Measurements from ENCODE around the gene SHH. TPM values are rescaled to one million over a fixed set of nuclear protein-coding genes. Genes with fewer than 3 reads are reported as not detected.

SHH gene
- total RNA-seq, 1 experiment from 2014 or later = 0.26 TPM

GRCh38 chr7:155815332-155816191, 3.3 kb upstream of the SHH start:
- CTCF ChIA-PET = interaction anchor here (0.5 to 3.2 kb wide), 8 partner anchors 11 to 791 kb away, joined by 3 to 14 read pairs (median 4); no protein-coding TSS in a partner anchor
- peak; percentile 90 for DNase-seq (ENCODE audit: low spot score)
- POLR2A ChIA-PET = no interaction called here
- H3K4me3 Mint-ChIP-seq = no peak overlapping the region
- ATAC-seq = peak; percentile 83
- no peaks in the 10 kb centered on the region for H3K9me3 Mint-ChIP-seq
- no peaks in the 10 kb centered on the region for H3K36me3 Mint-ChIP-seq
- H3K27me3 Mint-ChIP-seq (ENCODE audit: low read depth) = peaks cover 55% of the 10 kb centered on the region
- H3K4me1 Mint-ChIP-seq = peaks cover 35% of the 10 kb centered on the region
- H3K27ac Mint-ChIP-seq = no peak overlapping the region
- TF ChIP-seq, protein P1, sequence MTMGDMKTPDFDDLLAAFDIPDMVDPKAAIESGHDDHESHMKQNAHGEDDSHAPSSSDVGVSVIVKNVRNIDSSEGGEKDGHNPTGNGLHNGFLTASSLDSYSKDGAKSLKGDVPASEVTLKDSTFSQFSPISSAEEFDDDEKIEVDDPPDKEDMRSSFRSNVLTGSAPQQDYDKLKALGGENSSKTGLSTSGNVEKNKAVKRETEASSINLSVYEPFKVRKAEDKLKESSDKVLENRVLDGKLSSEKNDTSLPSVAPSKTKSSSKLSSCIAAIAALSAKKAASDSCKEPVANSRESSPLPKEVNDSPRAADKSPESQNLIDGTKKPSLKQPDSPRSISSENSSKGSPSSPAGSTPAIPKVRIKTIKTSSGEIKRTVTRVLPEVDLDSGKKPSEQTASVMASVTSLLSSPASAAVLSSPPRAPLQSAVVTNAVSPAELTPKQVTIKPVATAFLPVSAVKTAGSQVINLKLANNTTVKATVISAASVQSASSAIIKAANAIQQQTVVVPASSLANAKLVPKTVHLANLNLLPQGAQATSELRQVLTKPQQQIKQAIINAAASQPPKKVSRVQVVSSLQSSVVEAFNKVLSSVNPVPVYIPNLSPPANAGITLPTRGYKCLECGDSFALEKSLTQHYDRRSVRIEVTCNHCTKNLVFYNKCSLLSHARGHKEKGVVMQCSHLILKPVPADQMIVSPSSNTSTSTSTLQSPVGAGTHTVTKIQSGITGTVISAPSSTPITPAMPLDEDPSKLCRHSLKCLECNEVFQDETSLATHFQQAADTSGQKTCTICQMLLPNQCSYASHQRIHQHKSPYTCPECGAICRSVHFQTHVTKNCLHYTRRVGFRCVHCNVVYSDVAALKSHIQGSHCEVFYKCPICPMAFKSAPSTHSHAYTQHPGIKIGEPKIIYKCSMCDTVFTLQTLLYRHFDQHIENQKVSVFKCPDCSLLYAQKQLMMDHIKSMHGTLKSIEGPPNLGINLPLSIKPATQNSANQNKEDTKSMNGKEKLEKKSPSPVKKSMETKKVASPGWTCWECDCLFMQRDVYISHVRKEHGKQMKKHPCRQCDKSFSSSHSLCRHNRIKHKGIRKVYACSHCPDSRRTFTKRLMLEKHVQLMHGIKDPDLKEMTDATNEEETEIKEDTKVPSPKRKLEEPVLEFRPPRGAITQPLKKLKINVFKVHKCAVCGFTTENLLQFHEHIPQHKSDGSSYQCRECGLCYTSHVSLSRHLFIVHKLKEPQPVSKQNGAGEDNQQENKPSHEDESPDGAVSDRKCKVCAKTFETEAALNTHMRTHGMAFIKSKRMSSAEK (CRISPR knock-in tag; IDR thresholded peaks at IDR 0.05; ENCODE audit: borderline replicate concordance) = no peak
- TF ChIP-seq, protein P2, sequence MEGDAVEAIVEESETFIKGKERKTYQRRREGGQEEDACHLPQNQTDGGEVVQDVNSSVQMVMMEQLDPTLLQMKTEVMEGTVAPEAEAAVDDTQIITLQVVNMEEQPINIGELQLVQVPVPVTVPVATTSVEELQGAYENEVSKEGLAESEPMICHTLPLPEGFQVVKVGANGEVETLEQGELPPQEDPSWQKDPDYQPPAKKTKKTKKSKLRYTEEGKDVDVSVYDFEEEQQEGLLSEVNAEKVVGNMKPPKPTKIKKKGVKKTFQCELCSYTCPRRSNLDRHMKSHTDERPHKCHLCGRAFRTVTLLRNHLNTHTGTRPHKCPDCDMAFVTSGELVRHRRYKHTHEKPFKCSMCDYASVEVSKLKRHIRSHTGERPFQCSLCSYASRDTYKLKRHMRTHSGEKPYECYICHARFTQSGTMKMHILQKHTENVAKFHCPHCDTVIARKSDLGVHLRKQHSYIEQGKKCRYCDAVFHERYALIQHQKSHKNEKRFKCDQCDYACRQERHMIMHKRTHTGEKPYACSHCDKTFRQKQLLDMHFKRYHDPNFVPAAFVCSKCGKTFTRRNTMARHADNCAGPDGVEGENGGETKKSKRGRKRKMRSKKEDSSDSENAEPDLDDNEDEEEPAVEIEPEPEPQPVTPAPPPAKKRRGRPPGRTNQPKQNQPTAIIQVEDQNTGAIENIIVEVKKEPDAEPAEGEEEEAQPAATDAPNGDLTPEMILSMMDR (IDR thresholded peaks at IDR 0.05) = peak; percentile 76
- no peak for TF ChIP-seq ZNF121 (CRISPR knock-in tag; IDR thresholded peaks at IDR 0.05)
- TF ChIP-seq ZBTB43 (CRISPR knock-in tag; IDR thresholded peaks at IDR 0.05) = no peak

DNA sequence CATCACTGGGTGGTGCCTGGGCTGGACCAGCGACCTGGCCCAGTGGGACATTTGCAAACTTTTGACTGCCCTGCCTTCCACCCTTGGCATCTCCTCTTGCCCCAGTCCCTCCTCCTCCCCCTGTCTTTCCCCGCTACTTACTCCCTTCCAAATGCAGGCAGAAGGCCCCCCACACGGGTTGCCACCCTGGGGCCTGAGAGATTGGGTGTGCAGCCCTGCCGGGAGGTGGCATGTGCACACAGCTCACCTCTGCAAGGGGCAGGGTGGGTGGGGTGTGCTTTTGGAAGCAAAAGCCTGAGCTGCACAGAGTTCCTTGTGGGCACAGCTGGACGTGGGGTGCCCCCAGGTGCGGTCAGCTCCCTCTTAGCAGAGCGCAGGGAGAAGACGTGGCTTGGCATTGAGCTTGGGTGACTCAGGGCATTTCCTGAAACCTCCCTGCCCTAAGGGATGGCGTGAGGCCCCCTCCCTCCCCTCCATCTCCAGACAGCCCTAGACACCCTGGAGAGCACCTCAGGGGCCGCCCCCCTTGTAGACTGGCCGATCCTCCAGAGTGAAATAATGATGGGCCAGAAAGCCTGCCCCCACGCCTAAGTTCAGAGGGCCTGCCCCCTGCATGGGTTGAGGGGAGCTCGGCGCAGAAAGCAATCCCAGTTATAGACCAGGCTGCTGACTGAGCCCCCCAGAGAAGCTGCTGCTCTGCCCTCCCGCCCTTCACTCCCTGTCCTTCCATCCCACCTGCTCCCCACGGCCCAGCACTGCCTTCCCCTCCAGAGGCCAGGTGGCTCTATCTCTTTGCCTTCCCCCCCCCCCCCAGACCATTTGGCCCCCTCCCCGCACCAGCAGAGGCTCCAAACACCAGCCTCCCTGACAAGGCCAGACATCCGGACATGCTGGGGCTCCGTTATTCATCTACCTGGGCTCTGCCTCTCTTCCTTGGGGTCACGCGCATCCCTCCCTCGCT, 2.3 kb upstream of the SHH start:
- no peaks in the 10 kb centered on the region for H3K36me3 Mint-ChIP-seq
- no peak for DNase-seq (ENCODE audit: low spot score)
- ATAC-seq = no peak
- TF ChIP-seq CBFB (CRISPR knock-in tag; IDR thresholded peaks at IDR 0.05; ENCODE audit: low read depth) (no peak), ZNF121 (CRISPR knock-in tag; IDR thresholded peaks at IDR 0.05) (no peak), JUN (CRISPR knock-in tag; IDR thresholded peaks at IDR 0.05) (no peak), FOXJ3 (CRISPR knock-in tag; IDR thresholded peaks at IDR 0.05; ENCODE audit: borderline replicate concordance) (no peak), SP1 (CRISPR knock-in tag; conservative IDR thresholded peaks at IDR 0.05) (no peak), NR3C1 (CRISPR knock-in tag; conservative IDR thresholded peaks at IDR 0.05; ENCODE audit: low read depth) (no peak), ERG (CRISPR knock-in tag; IDR thresholded peaks at IDR 0.05) (no peak), ESRRA (CRISPR knock-in tag; IDR thresholded peaks at IDR 0.05; ENCODE audit: borderline replicate concordance) (no peak)
- TF ChIP-seq, protein P3, sequence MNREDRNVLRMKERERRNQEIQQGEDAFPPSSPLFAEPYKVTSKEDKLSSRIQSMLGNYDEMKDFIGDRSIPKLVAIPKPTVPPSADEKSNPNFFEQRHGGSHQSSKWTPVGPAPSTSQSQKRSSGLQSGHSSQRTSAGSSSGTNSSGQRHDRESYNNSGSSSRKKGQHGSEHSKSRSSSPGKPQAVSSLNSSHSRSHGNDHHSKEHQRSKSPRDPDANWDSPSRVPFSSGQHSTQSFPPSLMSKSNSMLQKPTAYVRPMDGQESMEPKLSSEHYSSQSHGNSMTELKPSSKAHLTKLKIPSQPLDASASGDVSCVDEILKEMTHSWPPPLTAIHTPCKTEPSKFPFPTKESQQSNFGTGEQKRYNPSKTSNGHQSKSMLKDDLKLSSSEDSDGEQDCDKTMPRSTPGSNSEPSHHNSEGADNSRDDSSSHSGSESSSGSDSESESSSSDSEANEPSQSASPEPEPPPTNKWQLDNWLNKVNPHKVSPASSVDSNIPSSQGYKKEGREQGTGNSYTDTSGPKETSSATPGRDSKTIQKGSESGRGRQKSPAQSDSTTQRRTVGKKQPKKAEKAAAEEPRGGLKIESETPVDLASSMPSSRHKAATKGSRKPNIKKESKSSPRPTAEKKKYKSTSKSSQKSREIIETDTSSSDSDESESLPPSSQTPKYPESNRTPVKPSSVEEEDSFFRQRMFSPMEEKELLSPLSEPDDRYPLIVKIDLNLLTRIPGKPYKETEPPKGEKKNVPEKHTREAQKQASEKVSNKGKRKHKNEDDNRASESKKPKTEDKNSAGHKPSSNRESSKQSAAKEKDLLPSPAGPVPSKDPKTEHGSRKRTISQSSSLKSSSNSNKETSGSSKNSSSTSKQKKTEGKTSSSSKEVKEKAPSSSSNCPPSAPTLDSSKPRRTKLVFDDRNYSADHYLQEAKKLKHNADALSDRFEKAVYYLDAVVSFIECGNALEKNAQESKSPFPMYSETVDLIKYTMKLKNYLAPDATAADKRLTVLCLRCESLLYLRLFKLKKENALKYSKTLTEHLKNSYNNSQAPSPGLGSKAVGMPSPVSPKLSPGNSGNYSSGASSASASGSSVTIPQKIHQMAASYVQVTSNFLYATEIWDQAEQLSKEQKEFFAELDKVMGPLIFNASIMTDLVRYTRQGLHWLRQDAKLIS (CRISPR knock-in tag; IDR thresholded peaks at IDR 0.05; ENCODE audit: borderline replicate concordance) = no peak
- TF ChIP-seq, protein P4, sequence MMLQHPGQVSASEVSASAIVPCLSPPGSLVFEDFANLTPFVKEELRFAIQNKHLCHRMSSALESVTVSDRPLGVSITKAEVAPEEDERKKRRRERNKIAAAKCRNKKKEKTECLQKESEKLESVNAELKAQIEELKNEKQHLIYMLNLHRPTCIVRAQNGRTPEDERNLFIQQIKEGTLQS (CRISPR knock-in tag; conservative IDR thresholded peaks at IDR 0.05) = no peak
- TF ChIP-seq, protein P5, sequence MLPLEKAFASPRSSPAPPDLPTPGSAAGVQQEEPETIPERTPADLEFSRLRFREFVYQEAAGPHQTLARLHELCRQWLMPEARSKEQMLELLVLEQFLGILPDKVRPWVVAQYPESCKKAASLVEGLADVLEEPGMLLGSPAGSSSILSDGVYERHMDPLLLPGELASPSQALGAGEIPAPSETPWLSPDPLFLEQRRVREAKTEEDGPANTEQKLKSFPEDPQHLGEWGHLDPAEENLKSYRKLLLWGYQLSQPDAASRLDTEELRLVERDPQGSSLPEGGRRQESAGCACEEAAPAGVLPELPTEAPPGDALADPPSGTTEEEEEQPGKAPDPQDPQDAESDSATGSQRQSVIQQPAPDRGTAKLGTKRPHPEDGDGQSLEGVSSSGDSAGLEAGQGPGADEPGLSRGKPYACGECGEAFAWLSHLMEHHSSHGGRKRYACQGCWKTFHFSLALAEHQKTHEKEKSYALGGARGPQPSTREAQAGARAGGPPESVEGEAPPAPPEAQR (CRISPR knock-in tag; IDR thresholded peaks at IDR 0.05) = no peak
- TF ChIP-seq, protein P6, sequence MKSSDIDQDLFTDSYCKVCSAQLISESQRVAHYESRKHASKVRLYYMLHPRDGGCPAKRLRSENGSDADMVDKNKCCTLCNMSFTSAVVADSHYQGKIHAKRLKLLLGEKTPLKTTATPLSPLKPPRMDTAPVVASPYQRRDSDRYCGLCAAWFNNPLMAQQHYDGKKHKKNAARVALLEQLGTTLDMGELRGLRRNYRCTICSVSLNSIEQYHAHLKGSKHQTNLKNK (CRISPR knock-in tag; IDR thresholded peaks at IDR 0.05) = no peak

More for the DNA sequence above, 2.3 kb upstream of the SHH start:
- CTCF ChIA-PET = interaction anchor here (0.5 to 3.2 kb wide), 13 partner anchors 10 to 1879 kb away, joined by 3 to 14 read pairs (median 3); no protein-coding TSS in a partner anchor
- POLR2A ChIA-PET = no interaction called here
- no peaks in the 10 kb centered on the region for H3K9me3 Mint-ChIP-seq
- peaks cover 38% of the 10 kb centered on the region for H3K4me1 Mint-ChIP-seq
- H3K27ac Mint-ChIP-seq = no peak overlapping the region
- no peak overlapping the region for H3K4me3 Mint-ChIP-seq
- peaks cover 63% of the 10 kb centered on the region for H3K27me3 Mint-ChIP-seq (ENCODE audit: low read depth)

All from WTC11 (cell line).